Muscle of leg (tissue), 11 donors: ENCODE measurements around the gene SEMA4D. TPM values are rescaled to one million over a fixed set of nuclear protein-coding genes. Genes with fewer than 3 reads are reported as not detected.
A peak's percentile ranks its signal among the peaks of the same experiment; 100 is the strongest.

Experiments
- DNase-seq: peaks from one replicate; pipeline ENCODE4 v3.0.0; 2013
- H3K27ac ChIP-seq: one replicate; pipeline ENCODE4 v1.5.1; 2013; ENCODE audit warnings: mild to moderate bottlenecking, low read length, control low read depth
- H3K27me3 ChIP-seq: one replicate; pipeline ENCODE4 v1.6.1; 2013; ENCODE audit warnings: low read length; ENCODE audit not compliant: control insufficient read depth, insufficient read depth
- H3K36me3 ChIP-seq: one replicate; pipeline ENCODE4 v1.6.1; 2013; ENCODE audit warnings: low read length; ENCODE audit not compliant: control insufficient read depth, insufficient read depth
- H3K4me1 ChIP-seq: one replicate; pipeline ENCODE4 v1.6.1; 2013; ENCODE audit warnings: low read length; ENCODE audit not compliant: control insufficient read depth, insufficient read depth
- H3K4me3 ChIP-seq: one replicate; pipeline ENCODE4 v1.5.1; 2013; ENCODE audit warnings: low read length, control low read depth
- H3K9me3 ChIP-seq: replicated peaks from 2 replicates; pipeline ENCODE4 v1.6.1; 2013; ENCODE audit warnings: low read depth, low read length; ENCODE audit not compliant: control insufficient read depth
- WGBS: methylation state at CpG from one replicate; pipeline ENCODE4 v1.1.5; 2013; ENCODE audit warnings: missing lambda C conversion rate; ENCODE audit not compliant: insufficient coverage; 5-methylcytosine and 5-hydroxymethylcytosine counted together
- polyA plus RNA-seq, 8 donors: library from polyadenylated mRNA; unstranded; fragments of 120-200 nt; gene quantifications; one replicate each; pipeline versions ENCODE4 v1.2.1 to v1.2.3, GENCODE V29; 2013; ENCODE audit warnings: inconsistent platforms in 1 of 8, low replicate concordance in 1 of 8; ENCODE audit not compliant: insufficient read length in 8 of 8, insufficient read depth in 1 of 8
- total RNA-seq: library from RNA; stranded (reverse); fragments of 120-200 nt; gene quantifications from one replicate; pipeline ENCODE4 v1.2.4, GENCODE V29; 2013

Gene SEMA4D
- total and polyA plus RNA-seq, 9 donors: 12.4 to 25.3 (median 17.2) TPM

- 39% methylated on average over 2 of the region's 3 CpGs for WGBS
- peak; percentile 82 for DNase-seq
- peak overlapping the region; percentile 87 for H3K27ac ChIP-seq
These were observed 139.5 kb downstream of the SEMA4D start for GRCh38 chr9:89358376-89358916.

GRCh38 chr9:89357331-89358197, 140.3 kb downstream of the SEMA4D start:
- Histone ChIP-seq H3K4me3 (no peak overlapping the region), H3K4me1 (peaks cover 22% of the 10 kb centered on the region), H3K27me3 (no peaks in the 10 kb centered on the region), H3K9me3 (no peaks in the 10 kb centered on the region), H3K36me3 (peaks cover 85% of the 10 kb centered on the region), H3K27ac (peak overlapping the region; percentile 87)
- no peak for DNase-seq
- WGBS: 87% methylated on average over 7 of the region's 8 CpGs

More at GRCh38 chr9:89358376-89358916, 139.5 kb downstream of the SEMA4D start:
- Histone ChIP-seq H3K4me3 (no peak overlapping the region), H3K36me3 (peaks cover 80% of the 10 kb centered on the region), H3K4me1 (peaks cover 22% of the 10 kb centered on the region), H3K9me3 (no peaks in the 10 kb centered on the region), H3K27me3 (no peaks in the 10 kb centered on the region)

- Histone ChIP-seq H3K4me3 (no peak overlapping the region), H3K27ac (no peak overlapping the region), H3K4me1 (peaks cover 22% of the 10 kb centered on the region), H3K27me3 (no peaks in the 10 kb centered on the region), H3K36me3 (peaks cover 85% of the 10 kb centered on the region), H3K9me3 (no peaks in the 10 kb centered on the region)
- no peak for DNase-seq
- 100% methylated on average over 1 of the region's 2 CpGs for WGBS
These were observed 141.1 kb downstream of the SEMA4D start for GRCh38 chr9:89356782-89357181.

- Histone ChIP-seq H3K4me3 (no peak overlapping the region), H3K9me3 (no peaks in the 10 kb centered on the region), H3K27me3 (no peaks in the 10 kb centered on the region), H3K36me3 (peaks cover 88% of the 10 kb centered on the region), H3K27ac (no peak overlapping the region), H3K4me1 (peaks cover 13% of the 10 kb centered on the region)
- WGBS: 94% methylated on average over 3 of the region's 6 CpGs
- DNase-seq: no peak
These were observed 143.4 kb downstream of the SEMA4D start for GRCh38 chr9:89354471-89354870.

GRCh38 chr9:89353989-89354388, 143.9 kb downstream of the SEMA4D start:
- Histone ChIP-seq H3K4me1 (peaks cover 11% of the 10 kb centered on the region), H3K27me3 (no peaks in the 10 kb centered on the region), H3K4me3 (no peak overlapping the region), H3K9me3 (no peaks in the 10 kb centered on the region), H3K27ac (no peak overlapping the region), H3K36me3 (peaks cover 89% of the 10 kb centered on the region)
- no peak for DNase-seq
- WGBS: 100% methylated on average over 2 of the region's 3 CpGs

GRCh38 chr9:89352874-89353649, 144.9 kb downstream of the SEMA4D start:
- Histone ChIP-seq H3K27me3 (no peaks in the 10 kb centered on the region), H3K9me3 (no peaks in the 10 kb centered on the region), H3K27ac (no peak overlapping the region)

GRCh38 chr9:89352451-89352850, 145.5 kb downstream of the SEMA4D start:
- 40% methylated on average over 1 of the region's 3 CpGs for WGBS
- no peaks in the 10 kb centered on the region for H3K9me3 ChIP-seq
- no peak overlapping the region for H3K4me3 ChIP-seq
- H3K4me1 ChIP-seq: no peaks in the 10 kb centered on the region
- DNase-seq: no peak
- H3K27me3 ChIP-seq: no peaks in the 10 kb centered on the region
- H3K36me3 ChIP-seq: peaks cover 89% of the 10 kb centered on the region
- H3K27ac ChIP-seq: no peak overlapping the region

More at GRCh38 chr9:89352874-89353649, 144.9 kb downstream of the SEMA4D start:
- 89% methylated on average over 8 of the region's 8 CpGs for WGBS
- peaks cover 89% of the 10 kb centered on the region for H3K36me3 ChIP-seq
- H3K4me1 ChIP-seq: peaks cover 2% of the 10 kb centered on the region
- H3K4me3 ChIP-seq: no peak overlapping the region
- no peak for DNase-seq

- Histone ChIP-seq H3K4me3 (no peak overlapping the region), H3K9me3 (no peaks in the 10 kb centered on the region), H3K27me3 (no peaks in the 10 kb centered on the region), H3K4me1 (no peaks in the 10 kb centered on the region), H3K27ac (no peak overlapping the region), H3K36me3 (peaks cover 89% of the 10 kb centered on the region)
- DNase-seq: no peak
- WGBS: 100% methylated on average over 5 of the region's 6 CpGs
These were observed 146.2 kb downstream of the SEMA4D start for GRCh38 chr9:89351584-89352300.

GRCh38 chr9:89350988-89351557, 146.8 kb downstream of the SEMA4D start:
- Histone ChIP-seq H3K36me3 (peaks cover 87% of the 10 kb centered on the region), H3K4me1 (no peaks in the 10 kb centered on the region), H3K27ac (no peak overlapping the region), H3K4me3 (no peak overlapping the region), H3K27me3 (no peaks in the 10 kb centered on the region), H3K9me3 (no peaks in the 10 kb centered on the region)
- 90% methylated on average over 2 of the region's 2 CpGs for WGBS
- no peak for DNase-seq
